NCI-H524 treated with DMSO at 0.1 percent for 48 hours (cell line): ENCODE data around the gene IGFL4.

Experiments
- DNase-seq: peaks from one replicate; lab custom pipeline; 2025; lab: John Stamatoyannopoulos, UW

IGFL4 gene

DNA sequence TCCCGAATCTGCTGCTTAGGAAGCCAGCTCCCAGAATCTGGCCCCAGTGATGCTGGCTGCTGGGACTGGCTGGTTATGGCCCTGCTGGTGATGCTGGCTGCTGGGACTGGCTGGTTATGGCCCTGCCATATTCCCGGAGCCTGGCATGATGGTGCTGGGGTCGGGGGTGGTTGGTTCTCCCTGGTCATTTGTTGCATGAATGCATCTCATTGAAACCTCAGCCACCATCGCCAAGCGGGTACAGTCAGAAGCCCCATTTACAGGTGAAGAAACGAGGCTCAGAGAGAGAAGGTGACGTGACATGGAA lies 20.0 kb downstream of the IGFL4 start:
- DNase-seq: no peak

DNA sequence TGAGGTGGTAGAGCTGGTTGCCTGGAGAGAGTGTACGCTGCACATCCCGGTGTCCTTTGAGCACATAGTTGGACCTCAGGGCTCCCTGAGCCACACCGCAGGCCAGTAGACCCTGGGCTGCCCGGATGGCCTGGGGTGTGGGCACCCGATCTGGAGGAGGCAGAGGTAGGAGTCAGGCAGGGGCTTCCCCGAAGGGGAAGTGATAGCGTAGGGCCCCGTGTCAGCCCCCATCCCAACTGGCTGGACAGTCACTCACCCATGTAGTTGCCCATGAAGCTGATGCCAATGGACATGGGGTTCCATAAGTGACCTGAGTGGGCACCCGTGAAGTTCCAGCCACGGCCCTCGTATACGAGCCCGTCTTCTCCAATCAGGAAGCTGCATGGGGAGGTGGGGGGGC lies 21.5 kb downstream of the IGFL4 start:
- no peak for DNase-seq

DNA sequence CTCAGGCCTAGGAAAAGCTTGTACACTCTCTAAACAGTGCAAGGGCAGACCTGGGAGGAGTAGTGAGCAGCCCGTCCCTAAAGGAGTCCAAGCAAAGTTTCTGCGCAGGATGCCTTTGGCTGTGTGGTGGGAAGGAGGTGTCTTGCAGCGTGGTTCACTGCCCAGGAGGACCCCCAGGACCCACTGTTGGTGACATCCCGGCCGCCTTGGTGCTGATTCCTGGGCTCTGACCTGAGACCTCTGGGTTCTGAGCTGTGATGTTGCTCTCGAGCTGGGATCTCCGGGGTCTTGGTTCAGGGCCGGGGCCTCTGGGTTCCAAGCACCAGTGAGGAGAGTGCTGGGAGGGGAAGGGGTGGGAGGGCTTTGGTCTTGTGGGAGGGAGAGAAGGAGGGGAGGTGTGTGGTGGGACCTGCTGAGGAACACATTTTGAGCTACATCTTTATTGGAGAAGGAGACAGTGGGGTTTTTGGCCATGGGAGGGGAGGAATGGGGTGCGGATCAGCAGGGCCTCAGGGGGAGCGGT lies 22.0 kb downstream of the IGFL4 start:
- no peak for DNase-seq

DNA sequence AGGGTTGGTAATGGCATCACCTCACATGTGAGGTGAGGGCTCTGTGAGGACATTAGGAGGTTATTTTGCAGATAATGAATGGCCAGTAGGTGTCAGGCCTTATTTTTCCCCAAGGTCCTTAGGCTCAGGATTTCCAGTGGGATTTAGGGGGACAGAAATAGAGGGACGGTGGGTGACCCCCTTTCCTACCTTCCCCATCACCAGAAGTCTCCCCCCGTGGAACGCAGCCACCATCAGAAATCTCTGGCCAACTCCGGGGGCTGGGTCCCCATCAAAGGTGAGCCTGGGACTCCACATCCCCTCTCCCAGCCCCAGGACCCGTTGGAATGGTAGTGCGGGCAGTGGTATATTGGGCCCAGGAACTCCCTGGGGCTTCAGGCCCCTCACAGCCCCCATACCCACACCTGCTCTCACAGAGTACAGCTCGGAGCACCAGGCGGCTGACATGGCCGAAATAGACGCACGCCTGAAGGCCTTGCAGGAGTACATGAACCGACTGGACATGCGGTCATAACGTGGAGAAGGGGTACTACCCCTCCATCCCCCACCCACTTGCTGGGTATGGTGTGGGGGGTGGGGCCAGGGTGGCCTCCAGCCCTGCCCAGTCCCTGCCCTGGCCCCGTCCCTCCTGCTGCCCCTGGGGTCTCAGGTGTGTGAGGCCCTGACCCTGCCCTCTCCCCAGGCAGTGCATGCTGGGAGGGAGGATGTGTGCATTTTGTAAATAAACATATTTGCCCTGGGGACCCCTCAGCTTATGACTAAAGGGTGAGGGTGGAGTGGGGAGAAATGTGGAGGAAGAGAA lies 22.7 kb downstream of the IGFL4 start:
- no peak for DNase-seq

DNA sequence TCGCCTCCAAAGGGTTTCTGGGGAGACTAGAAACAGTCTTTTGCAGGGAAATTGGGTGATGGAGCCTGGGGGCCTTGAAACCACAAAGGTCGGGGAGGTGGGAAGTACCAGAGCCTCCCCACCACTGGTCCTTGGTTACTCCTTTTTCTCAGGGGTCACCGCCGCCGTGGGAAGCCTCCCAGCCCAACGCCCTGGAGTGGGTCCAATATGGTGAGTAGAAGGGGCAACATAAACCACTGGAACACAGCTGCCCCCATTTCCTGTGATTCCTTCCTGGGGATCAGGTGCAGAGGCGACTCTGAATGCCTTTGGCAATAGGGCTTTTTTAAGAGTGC lies 23.7 kb downstream of the IGFL4 start:
- DNase-seq: no peak

DNA sequence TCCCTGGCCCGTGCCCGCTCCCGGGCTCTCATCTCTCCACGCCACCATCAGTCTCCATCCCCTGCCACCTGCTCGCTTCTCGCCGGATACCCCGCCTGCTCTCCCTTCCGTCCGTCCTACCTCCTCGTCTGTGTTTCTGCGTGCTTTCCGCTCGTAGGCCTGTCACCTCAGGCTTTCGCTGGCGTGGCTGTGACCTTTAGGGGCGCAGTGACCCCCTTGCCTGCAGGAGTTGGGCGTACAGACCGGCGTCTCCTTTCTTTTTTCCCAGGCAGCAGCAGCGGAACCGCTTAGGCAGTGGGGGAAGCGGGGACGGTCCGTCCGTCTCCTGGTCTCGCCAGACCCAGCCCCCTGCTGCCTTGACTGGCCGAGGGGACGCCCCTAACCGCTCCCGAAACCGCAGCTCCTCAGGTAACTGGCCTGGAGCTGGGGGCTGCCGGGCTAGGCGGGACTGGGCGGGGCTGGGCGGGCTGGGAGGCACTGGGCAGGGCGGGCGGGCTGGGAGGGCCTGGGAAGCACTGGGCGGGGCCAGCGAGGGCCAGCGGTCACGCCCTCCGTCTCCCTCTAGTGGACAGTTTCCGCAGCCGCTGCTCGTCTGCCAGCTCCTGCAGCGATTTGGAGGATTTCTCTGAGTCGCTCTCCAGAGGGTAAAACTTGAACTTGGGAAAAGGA lies 24.2 kb downstream of the IGFL4 start:
- no peak for DNase-seq

DNA sequence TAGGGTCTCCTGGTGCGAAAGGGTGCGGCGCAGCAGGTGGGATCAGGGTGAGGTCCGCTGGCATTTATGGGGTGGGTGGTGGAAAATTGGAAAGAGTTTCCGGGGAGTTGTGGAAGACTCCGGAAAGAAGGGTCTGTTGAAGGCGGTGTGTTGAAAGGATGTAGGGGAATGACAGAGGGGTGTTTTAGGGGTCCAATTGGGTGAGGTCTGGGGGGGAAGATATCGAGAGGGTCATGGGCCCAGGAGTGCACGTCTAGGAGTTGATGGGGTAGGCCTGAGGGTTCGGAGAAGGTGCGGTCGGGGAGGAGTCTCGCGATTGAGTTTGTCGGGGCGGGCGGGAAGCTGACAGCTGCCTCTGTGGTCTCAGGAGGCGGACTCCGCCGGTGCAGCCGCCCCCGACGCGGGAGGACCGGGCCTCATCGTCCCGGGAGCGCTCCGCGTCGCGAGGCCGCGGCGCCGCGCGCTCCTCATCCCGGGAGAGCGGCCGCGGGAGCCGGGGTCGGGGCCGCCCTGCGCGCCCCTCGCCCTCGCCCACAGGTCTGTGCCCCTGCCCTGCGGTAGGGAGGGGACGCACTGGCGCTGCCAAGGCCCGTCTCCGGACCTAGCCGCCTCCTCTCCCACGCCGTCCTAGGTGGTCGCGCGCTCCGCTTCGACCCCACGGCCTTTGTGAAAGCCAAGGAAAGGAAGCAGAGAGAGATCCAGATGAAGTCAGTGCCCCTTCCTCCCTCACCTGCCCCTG lies 24.9 kb downstream of the IGFL4 start:
- no peak for DNase-seq

DNA sequence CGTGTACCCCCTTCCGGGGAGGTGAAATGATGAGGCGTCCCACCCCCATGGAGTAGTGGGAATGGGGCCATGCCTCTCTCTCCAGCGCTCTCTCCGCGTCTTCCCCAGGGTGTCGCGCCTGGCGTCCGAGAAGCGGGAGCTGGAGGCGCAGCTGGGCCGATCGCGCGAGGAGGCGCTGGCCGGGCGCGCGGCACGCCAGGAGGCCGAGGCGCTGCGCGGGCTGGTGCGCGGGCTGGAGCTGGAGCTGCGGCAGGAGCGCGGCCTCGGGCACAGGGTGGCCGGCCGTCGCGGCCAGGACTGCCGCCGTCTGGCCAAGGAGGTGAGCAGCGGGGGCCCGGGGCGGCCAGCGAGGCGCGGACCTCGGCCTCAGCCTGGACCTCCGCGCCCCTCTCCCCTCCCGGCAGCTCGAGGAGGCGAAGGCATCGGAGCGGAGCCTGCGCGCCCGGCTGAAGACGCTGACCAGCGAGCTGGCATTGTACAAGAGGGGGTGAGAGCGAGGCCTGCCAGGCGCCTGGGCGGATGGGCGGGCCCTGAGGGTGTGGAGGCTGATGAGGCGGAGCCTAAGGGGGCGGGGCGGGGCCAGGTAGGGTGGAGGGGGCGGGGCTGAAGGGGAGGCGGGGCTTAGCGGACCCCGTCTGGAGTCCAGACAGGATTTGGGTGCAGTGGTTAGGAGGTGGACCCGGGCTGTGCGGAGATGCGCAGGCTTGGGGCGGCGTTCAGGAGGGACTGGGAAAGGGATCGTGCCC lies 25.7 kb downstream of the IGFL4 start:
- DNase-seq: no peak

DNA sequence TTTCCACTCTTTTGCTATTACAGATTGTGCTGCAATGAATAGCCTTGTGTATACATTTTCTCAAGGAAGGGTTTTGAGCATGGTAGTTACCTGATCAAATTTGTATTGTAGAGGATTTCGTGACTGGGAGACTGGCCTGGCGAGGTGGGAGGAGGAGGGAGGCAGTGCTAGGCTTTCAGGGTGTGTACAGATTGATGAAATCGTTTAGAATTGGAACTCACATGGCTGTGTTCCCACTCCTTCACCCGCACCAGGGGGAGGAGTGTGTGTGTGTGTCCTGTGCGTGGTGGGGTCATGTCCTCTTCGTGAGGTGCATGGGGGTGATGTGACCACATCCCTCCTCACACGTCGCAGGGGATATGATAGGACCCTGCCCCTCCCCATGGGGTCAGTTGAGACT lies 26.3 kb downstream of the IGFL4 start:
- DNase-seq: no peak

DNA sequence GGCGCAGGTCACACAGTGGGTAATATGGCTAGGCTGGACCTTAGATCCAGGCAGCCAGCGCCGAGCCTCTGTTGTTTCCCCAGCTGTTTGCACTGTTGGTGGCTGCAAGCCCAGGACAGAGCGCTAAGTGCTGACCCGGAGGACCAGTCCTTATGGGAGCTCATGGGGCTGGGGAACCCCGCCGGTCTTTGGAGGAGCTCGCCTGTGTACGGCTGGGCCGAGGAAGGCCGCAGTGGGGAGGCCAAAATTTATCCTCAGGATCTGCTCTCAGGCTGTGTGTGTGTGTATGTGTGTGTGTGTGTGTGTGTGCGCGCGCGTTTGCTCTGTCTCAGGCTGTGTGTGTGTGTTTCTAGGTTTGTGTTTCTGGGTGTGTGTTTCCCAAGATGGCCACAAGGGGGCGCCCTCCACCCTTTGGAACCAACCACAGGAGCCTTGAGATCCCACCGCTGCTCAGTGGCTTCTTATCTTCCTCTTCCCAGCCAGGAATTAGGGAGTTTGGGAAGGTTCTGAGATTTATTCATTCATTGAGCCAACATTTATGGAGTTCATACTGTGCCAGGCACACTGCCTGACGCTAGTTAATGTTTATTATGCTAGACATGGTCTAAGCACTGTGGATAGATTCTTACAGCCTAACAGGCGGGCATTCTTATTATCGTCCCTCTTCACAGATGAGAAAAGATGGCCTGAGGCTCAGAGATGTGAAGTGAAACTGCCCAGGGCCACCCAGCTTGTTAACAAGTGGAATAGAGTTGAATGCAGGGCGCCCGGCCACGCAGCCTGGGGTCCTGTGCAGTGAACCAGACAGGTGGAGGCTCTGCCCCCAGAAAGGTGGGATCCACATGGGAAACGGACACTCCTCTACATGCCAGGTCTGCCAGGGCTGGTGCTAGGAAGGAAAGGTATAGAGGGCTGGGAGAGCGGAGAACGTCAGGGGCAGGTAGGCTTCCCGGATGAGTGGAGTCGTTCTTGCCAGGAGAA lies 31.0 kb downstream of the IGFL4 start:
- no peak for DNase-seq

DNA sequence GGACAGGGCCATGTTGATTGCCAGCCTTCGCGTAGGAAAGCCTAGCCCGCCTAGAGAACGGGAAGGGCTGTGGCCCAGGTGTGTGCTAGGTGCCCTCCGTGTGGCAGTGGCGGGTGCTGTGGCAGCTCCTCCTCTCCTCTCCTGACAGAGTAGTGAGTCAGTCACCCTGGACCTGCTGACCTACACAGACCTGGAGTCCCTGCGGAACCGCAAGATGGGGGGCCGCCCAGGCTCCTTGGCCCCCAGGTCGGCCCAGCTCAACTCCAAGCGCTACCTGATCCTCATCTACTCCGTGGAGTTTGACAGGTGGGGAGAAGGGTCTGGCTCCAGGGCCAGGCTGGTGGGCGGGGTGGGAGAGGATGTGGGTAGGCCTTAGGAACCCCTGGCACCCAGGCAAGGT lies 34.4 kb downstream of the IGFL4 start:
- DNase-seq: no peak

DNA sequence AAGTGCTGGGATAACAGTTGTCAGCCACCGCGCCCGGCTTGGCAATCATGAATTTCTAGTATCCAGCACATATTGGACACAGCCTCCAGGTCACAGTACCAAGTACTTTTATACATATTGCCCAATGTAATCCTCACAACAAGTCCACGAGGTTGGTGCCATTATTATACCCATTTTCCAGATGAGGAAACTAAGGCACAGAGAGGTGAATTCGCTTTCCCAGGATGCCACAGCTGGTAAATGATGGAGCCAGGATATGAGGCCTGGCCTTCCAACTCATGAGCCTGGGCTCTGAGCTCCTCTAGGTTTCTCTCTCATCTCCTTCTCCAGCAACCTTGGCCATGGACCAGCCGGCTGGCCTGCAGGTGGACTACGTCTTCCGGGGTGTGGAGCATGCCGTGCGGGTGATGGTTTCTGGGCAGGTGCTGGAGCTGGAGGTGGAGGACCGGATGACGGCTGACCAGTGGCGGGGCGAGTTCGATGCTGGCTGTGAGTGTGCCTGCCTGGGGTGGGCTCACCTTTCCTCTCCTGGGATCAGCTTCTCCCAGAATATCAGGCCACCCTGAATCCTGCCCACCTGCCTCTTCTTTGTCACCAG lies 38.0 kb downstream of the IGFL4 start:
- DNase-seq: no peak

DNA sequence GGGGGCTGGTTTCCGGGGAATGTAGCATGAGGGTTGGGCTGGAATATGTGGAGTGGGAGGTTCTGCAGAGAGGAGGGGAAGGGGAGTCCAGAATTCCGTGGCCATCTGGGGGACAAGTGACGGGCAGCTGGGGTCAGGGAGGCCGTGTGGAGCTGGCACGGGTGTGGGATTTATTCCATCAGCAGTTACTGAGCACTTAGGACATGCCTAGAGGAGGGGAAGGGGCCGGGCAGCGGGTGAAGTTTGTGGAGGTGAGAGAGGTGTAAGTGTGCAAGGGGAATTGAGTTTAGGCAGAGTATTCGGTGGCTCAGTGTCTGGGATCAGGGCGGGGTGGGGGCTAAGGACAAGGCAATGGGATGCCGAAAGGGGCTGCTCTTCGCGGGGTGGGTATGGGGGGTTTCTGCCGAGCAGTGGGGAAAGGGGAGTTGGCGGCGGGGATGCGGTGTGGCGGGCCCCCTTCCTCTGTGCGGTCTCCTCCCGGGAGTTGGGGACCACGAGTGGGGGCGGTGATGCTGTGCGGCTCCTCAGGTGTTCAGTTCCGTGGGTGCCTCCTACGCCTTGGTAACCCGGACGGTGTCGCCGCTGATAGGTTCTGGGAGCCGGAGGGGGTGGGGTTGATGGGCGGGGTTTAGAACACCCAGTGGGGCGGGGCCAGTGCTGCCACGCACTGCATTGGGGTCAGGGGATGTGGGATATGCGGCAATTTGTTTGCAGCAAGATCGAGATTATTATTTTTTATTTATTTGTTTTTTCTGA lies 40.1 kb downstream of the IGFL4 start:
- DNase-seq: no peak

DNA sequence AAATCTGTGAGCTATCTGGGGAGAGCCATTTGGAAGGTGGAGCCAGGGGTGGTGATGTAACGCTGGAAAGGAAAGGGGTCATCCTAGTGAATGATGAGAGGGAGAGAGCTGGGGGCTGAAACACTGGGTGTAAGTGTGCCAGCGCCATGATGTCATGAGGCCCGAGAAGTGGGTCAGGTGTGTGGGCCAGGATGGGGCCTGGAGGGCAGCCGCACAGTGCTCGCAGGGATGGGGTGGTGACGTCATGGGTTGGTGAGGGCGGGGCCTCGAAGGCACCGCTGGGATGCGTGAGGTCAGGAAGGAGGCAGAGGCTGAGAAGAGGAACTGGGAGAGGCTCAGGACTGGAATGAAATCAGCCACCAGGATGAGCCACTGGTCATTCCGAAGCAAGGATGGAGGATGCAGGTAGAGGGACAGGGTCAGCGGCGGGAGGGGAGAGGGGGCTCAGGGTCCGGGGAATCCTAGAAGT lies 41.1 kb downstream of the IGFL4 start:
- no peak for DNase-seq

DNA sequence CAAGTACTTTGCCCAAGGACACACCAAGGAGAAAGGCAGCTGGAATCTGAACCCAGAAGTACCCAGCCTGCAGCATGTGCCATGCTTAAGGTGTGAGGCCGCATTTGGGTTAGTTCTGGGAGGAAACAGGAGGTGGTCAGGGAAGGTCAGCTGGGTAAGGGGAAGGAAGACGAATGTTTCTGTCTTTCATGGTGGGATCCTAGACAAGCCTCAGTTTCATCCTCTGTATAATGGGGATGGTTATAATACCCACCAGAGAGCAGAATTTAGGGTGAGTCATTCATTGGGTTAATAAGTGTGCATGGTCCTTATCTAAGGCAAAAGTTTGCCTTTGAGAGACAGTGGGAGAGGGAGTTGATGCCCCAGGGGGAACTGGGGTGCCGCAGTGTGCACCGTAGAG lies 42.0 kb downstream of the IGFL4 start:
- no peak for DNase-seq

DNA sequence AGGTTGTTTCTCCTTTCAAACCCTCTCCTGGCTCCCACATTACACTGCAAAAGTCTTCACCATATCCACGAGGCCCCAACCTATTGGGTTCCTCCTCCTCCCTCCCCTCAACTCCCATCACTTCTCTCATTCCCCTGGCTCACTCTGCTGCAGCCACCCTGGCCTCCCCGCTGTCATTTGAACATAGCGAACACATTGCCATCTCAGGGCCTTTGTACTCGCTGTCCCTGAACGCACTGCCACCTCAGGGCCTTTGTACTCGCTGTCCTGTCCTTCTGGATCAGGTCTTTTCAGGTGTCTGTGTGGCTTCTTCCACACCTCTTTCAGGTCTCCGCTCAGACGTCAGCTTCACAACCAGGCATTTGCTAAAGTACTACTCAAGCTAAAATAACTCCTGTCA lies 43.9 kb downstream of the IGFL4 start:
- no peak for DNase-seq

DNA sequence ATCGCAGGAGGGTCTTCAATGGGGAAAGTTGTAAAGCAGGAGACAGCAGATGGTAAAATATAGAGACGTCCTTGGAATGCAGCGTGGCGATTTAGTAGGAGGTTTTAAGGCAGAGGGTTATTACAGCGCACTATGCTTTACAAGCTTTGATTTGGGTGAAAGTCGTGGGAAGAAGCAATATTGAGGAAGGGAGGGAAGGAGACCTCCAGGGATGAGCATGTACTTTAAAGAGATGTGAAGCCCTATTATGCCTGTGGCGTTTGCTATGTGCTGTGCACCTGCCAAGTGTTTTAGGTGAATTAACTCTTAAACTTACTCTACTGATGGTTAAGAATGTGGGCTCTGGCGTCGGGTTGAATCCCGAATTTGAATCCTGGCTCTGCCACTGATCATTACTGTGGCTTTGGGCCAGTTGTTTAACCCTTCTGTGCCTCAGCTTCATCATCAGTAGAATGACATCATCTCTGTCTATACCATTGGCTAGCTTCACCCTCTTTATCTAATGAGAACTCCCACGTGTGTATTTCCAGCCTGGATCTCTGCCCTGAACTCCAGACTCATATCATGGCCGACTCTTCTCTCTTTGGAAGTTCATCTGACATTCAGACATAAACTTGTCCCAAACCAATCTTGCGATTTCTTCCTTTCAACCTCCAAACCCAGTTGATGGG lies 45.0 kb downstream of the IGFL4 start:
- no peak for DNase-seq

DNA sequence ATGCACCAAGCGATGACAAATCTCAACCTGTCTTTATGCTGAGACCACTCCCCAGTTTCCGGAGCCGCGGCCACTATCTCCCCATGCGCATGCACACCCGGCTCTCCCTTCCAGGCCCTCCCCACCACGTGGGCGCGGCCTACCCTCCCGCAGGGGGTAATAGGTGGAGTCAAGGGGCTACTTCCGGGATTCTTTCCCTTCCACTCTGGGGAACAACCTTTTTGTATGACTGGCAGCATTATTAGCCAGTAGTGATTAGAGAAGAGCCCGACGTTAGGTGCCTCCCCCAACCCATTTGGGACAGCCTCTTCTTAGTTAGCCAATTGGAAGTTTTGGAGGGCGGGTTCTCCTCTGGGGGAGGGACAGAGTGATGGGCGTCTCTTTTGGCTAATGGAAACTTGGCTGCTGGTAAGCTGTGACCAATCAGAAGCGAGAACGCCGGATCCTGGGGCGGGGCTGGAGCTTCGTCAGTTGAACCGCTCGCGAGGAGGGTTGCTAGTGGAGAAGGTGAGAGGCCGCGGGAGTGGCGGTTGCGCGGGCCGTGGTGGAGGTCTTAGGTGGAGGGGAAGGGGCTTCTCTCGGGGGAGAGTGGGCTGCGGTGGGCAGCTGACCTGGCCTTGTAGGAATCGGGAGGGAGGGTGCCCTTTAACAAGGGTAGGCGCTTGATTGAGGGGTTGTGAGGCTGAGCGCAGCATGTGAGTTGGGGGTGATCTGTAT lies 45.6 kb downstream of the IGFL4 start, which contains the start of gene CCDC61:
Gene CCDC61, plus strand, starts transcription at position 470 of the 717 bp plus-strand sequence. CDS start 7,552 bp downstream, outside the sequence.
- DNase-seq: peak; percentile 95
